GM23248 (cell line): ENCODE measurements around the gene FAT2.

Experiments
- EZH2 ChIP-seq: fragments of 200-600 bp; sonication (generic); IDR thresholded peaks from 2 replicates; pipeline ENCODE4 v1.6.1; 2018; ENCODE audit warnings: antibody characterized with exemption, mild to moderate bottlenecking; ENCODE audit not compliant: insufficient read depth, poor library complexity, severe bottlenecking
- EZH2phosphoT487 ChIP-seq: fragments of 200-600 bp; sonication (generic); IDR thresholded peaks from 2 replicates; pipeline ENCODE4 v1.6.1; 2018; ENCODE audit warnings: antibody characterized with exemption, moderate library complexity, mild to moderate bottlenecking, low read depth; ENCODE audit not compliant: insufficient read depth

DNA sequence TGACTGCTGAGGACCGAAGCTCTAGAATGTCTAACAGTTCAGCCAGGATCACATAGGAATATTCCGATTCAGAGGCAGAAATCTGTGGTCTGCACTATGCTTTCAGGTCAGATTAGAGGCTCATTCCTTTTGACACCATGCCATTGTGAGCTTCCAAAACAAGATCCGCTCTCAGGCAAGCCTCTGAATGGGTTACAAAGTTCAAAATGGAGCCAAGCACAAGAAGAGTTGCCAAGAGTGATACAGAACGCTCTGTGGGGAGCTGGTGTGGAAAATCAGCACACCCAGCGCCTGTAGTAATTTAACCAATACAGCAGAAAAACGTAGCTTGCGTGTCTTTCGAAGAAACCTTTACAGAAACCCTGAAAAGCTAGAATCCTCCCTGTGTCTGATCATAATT lies 33.3 kb upstream of the FAT2 start:
- TF ChIP-seq EZH2 (no peak), EZH2phosphoT487 (no peak)
